Endothelial cell of hepatic sinusoid (primary cell): Measurements from ENCODE around the gene MAGED2.
"Not testable (repeated sequence)": the region's sequence is repeated elsewhere in the genome, so short reads cannot be mapped to it uniquely, and the experiment has no call there.

Experiments used
- in situ Hi-C: cut with HindIII; loops from 2 replicates; pipeline ENCODE4 v1.10.0; 2017; ENCODE audit warnings: low sequenced_read_pairs

Gene MAGED2, protein sequence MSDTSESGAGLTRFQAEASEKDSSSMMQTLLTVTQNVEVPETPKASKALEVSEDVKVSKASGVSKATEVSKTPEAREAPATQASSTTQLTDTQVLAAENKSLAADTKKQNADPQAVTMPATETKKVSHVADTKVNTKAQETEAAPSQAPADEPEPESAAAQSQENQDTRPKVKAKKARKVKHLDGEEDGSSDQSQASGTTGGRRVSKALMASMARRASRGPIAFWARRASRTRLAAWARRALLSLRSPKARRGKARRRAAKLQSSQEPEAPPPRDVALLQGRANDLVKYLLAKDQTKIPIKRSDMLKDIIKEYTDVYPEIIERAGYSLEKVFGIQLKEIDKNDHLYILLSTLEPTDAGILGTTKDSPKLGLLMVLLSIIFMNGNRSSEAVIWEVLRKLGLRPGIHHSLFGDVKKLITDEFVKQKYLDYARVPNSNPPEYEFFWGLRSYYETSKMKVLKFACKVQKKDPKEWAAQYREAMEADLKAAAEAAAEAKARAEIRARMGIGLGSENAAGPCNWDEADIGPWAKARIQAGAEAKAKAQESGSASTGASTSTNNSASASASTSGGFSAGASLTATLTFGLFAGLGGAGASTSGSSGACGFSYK

GRCh38 chrX:54807524-54808108, at the start of gene MAGED2:
MAGED2 (plus strand) TSS chrX:54807745; CDS start chrX:54809332, 1,587 bp downstream.
- in situ Hi-C loops: no loop called here

DNA sequence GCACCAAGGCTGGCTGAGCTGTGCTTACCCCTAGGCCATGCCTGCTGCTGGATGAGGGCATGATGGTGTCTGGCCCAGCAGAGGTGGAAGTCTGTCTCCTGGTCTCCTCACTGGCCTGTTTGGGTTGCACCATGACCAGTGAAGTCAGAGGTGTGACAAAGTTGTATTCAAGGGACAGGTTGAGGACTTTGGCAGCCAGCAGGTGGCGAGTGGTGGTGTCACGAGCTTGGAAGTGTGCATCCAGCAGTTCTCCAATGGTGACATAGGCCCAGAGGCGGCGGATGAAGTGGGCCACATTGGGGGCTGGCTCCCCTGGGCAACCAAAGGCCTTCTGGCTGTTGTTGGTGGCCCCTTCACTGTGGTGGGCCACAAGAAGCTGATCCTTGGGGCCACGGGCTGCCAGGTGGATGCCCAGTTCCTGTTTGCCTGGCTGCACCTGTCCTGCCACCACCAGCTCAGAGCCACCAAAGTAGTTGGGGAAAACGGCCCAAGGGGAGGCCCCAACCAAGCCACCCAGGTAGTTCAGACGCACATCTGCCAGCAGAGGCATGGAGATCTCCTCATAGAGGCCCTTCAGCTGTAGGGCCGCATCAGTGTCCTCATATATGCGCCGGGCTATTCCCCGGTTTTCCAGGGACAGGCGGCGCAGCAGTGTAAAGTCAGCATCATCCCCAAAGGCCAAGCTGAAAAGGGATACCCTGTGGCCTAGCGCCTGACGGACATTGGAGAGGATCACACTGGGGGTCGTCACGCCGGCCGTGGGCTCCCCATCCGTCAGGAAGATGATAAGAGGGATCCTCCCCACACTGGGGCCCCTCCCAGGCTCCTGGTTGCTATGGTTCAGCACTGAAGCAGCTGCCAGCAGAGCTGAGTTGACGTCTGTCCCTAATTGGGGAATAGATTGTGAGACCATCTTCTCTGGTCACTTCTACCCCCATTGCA, 49.2 kb upstream of the MAGED2 start:
- in situ Hi-C loops: no loop called here

DNA sequence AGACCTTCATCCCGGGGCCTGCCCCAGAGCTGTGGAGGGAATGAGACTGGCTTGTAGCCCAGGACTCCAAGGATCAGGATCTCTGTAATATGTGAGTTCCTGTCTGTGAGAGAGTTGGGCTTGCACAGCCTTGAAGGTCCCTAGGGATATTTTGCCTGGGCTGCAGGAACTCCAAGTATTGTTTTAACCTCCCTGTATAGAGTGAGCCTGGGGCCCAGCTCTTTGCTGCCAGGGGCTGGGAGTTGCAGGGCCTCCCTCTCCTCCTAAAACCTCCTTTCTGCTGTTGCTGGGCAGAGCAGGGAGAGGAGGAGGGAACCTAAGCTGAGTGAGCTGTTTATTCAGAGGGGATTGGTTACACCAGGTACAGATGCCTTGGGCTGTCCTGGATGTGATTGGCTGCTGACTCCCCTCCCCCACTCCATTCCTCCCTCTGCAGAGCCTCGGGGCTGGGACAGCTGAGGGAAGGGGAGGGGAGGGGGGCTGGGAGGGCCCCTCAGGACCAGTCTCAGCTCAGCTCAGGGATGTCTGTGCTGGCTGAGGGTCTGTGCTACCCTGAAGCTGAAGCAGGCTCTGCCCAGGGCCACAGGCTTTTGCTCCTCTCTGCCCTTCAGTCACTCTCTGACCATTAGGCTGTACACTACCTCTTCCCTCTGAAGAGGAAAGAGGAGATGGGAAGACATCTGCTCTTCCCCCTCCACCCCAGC, 33.0 kb upstream of the MAGED2 start:
- in situ Hi-C loops: not testable (repeated sequence)

- in situ Hi-C loops: no loop called here
These were observed 31.5 kb upstream of the MAGED2 start for GRCh38 chrX:54776061-54776460.

GRCh38 chrX:54776987-54777672, 30.4 kb upstream of the MAGED2 start:
- in situ Hi-C loops: no loop called here

DNA sequence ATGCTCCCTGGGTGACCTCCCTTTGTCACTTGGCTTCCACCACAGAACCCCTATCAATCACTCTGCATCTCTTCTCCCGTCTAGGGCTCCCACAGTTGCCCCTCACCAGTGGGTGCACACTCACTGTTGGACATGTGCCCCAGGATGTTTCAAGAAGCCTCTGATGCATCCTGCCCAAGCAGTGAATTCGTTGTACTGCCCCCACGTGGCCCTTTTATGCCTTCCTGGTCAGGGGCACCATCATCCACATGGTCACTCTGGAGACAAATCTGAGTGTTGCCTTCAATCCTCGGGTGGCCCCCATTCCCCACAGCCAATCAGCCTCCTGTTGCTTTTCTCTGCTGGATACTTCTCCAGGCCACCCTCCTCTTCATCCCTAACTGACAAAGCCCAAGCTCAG, 21.6 kb upstream of the MAGED2 start:
- in situ Hi-C loops: no loop called here

DNA sequence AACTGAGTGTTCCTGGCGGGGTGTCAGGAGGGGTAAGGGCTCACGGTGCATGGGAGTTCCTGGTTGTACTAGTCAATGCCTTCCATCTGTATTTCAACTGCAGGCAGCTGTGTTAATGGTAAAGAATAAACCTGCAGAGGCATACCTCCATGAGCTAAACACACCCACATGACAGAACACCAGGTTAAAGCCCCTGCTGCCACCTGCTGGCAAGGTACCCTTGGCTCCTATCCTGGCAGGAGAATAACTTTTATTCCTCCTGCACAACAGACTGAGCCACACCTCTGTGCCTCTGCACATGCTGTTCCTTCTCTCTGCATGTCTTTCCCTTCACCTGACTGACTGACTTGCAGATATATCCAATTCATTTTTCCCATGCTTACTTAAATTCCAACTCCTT, 20.6 kb upstream of the MAGED2 start:
- in situ Hi-C loops: no loop called here

GRCh38 chrX:54788446-54788845, 19.1 kb upstream of the MAGED2 start:
- in situ Hi-C loops: no loop called here

DNA sequence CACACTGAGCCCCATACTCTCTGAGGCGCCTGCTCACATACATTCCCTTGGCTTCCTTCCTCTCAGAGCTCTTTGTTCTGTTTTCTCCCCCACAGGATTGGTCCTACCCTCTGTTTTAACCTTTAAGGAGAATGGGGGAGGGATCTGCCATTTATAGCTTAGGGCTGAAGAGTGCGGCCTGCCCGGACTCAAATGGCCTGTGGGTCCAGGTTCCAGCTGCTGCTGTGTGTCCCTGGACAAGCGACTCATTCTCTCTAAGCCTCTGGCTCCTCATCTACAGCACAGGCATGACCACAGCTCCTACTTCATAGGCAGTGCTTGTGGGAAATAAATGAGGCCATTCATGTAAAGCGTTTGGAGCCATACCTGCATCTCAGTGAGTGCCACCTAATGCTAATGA, 18.1 kb upstream of the MAGED2 start:
- in situ Hi-C loops: not testable (repeated sequence)

- in situ Hi-C loops: no loop called here
These were observed 13.5 kb upstream of the MAGED2 start for GRCh38 chrX:54794028-54794427.

DNA sequence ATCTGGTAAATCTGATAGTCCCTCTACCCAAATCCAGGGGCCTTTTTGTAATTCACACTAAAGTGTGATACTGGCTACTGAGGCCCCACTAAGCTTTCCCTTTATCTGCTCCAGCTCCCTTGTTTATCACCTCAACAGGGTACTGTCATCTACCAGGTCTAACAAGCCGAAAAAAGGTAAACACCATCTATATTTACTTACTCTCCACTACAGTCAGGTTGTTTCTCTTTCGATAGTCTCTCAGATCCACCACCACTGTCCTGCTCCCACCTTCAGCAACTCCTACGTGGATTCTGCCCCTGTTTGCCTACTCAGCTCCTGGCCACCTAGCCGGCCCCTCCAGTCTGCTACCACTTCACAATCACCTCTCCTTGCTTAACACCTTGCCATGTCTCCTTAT, 12.8 kb upstream of the MAGED2 start:
- in situ Hi-C loops: no loop called here

GRCh38 chrX:54798137-54798536, 9.4 kb upstream of the MAGED2 start, which contains the start of gene ITIH6:
ITIH6 (minus strand) TSS chrX:54798255; CDS start chrX:54798210, 45 bp downstream.
- in situ Hi-C loops: no loop called here

GRCh38 chrX:54799046-54799445, 8.5 kb upstream of the MAGED2 start:
- in situ Hi-C loops: no loop called here

GRCh38 chrX:54808109-54808604, 612 bp downstream of the MAGED2 start:
- in situ Hi-C loops: no loop called here

DNA sequence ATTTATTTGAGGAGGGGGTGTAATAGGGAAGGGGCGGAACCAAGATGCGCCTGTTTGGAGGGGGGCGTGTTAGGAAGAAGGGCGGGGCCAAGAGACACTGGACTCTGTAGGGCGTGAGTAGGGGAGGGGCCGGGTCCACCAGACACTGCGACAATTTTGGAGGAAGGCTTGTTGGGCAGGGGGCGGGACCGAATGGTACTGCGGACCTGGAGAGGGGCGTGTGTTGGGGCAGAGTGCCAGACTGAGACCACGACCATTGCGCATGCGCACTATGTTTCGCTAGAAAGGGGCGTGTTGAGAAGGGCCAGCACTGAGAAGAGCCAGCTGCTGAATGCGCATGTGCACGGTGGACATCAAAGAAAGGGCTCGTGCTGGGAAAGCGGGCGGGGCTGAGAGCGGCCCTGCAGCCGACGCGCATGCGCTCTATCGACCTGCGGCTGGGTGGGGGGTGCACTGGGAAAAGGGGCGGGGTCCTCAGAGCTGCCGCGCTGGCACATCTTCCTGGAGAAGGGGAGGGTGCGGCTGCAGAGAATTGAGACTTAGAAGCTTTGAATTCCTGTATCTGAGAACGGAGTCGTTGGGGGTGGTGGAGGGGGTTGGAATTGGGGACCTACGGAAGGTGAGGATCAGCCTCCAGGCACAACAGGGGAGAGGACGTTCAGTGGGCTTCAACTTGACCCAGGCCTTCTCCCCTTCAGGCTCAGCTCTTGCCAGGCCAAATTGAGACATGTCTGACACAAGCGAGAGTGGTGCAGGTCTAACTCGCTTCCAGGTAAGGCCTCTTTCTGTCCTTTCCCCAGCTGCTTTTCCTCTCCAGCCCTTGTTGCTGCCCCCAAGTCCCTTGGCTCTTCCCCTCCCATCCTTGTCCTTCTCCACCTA, 1.3 kb downstream of the MAGED2 start:
- in situ Hi-C loops: no loop called here

DNA sequence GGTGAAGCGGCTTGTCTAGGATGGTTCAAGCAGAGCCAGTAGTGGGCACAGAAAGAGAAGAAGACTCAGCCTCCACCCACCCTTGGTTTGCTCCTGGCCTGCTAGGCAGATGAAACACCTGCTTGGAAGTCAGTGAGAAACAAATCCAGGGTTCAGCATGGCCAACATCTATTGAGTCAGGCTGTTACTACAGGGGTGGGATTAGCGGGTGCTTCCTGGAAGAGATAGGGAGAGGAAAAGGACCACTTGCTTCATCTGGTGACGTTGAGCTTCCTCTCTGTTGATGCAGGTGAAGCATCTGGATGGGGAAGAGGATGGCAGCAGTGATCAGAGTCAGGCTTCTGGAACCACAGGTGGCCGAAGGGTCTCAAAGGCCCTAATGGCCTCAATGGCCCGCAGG, 3.0 kb downstream of the MAGED2 start:
- in situ Hi-C loops: no loop called here

DNA sequence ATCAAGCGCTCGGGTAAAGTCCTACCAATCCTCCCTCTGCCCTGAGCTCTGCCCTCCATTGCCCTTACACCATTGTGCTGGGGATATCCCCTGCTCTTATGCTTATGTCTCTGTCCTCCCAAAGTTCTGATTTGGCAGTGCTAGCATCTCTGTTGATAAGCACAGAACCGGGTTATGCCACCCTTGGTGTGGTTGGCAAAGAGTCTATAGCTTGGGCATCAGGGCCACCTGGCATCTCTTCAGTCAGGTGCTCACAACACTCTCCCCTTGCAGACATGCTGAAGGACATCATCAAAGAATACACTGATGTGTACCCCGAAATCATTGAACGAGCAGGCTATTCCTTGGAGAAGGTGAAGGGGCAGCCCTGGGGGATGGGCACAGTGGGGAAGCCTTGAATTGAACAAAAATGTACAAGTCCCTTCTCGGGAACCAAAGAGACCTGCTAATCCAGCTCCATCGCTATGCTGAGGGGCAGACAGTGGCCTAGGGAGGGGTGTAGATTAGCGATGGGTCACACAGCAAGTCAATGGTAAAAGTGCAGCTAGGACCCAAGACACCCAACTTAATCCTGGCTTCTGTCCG, 3.8 kb downstream of the MAGED2 start:
- in situ Hi-C loops: no loop called here

GRCh38 chrX:54812306-54812705, 4.8 kb downstream of the MAGED2 start:
- in situ Hi-C loops: no loop called here
